ENCODE measurements around the gene SETBP1. TPM values are rescaled to one million over a fixed set of nuclear protein-coding genes. Genes with fewer than 3 reads are reported as not detected.

SETBP1 gene
- total and polyA plus RNA-seq, 2 donors from 2014 or later = 2.7 to 71.7 TPM

DNA sequence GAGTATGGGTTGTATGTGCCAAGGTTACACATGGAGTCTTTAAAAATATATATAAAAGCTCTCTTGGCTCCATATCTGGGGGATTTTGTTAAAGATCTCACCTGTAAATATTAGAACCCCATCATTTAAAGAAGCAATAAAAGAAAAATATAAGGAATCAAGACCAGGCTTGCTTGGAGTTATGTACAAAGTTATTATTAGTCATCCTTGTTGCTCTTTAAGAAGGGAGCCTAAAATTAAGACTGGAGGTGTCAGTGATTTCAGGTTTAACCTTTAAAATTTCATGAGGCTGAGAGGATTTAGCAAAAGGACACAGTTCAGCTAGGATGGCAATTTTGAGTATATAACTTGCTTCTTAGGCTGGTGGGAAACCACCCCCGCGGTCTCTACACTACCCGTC lies 181.4 kb downstream of the SETBP1 start:
- intact Hi-C loops (cut with DNase I) = no loop called here
- TF ChIP-seq, protein P1, sequence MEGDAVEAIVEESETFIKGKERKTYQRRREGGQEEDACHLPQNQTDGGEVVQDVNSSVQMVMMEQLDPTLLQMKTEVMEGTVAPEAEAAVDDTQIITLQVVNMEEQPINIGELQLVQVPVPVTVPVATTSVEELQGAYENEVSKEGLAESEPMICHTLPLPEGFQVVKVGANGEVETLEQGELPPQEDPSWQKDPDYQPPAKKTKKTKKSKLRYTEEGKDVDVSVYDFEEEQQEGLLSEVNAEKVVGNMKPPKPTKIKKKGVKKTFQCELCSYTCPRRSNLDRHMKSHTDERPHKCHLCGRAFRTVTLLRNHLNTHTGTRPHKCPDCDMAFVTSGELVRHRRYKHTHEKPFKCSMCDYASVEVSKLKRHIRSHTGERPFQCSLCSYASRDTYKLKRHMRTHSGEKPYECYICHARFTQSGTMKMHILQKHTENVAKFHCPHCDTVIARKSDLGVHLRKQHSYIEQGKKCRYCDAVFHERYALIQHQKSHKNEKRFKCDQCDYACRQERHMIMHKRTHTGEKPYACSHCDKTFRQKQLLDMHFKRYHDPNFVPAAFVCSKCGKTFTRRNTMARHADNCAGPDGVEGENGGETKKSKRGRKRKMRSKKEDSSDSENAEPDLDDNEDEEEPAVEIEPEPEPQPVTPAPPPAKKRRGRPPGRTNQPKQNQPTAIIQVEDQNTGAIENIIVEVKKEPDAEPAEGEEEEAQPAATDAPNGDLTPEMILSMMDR (IDR thresholded peaks at IDR 0.05; ENCODE audit: borderline replicate concordance, extremely low read depth, insufficient read depth) = no peak
- FAIRE-seq = no peak

DNA sequence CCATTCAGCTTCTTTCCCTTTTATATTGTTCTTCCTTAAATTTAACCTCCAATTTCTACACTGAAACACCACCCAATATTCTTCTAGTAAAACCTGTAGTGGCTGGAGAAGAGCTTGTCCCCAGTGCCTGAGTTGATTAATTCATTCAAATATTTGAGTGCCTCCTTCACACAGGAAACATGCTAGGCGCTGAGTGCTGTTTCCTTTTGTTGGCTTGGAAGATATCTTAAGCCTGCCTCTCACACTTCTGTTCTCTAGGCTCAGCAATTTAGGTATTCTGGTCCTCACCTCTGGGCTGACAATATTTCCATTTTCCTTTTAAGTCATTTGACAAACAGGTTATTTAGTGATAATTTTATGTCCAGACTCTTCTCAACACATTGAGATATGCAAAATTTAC lies 185.4 kb downstream of the SETBP1 start:
- intact Hi-C loops (cut with DNase I) = no loop called here
- Histone ChIP-seq H3K4me1 (ENCODE audit: control insufficient read depth in 2 of 3, insufficient read depth in 2 of 3, low read depth in 1 of 3, low read length in 3 of 3) (no peaks in the 10 kb centered on the region), H3K9ac (ENCODE audit: low read length in 3 of 3) (no peak overlapping the region), H3K36me3 (ENCODE audit: control insufficient read depth in 2 of 3, insufficient read depth in 3 of 3, low read length in 3 of 3) (peaks cover 0 to 3% (median 0%) of the 10 kb centered on the region in 3 donors), H3K27ac (ENCODE audit: low read depth in 2 of 2, low read length in 2 of 2) (no peak overlapping the region), H3K9me3 (ENCODE audit: control insufficient read depth in 2 of 3, insufficient read depth in 1 of 3, low read length in 3 of 3) (no peaks in the 10 kb centered on the region), H3K4me3 (ENCODE audit: low read length in 3 of 3) (no peak overlapping the region), H3K27me3 (ENCODE audit: control insufficient read depth, insufficient read depth, low read length) (no peaks in the 10 kb centered on the region)
- TF ChIP-seq, protein P1 (IDR thresholded peaks at IDR 0.05; ENCODE audit: borderline replicate concordance, extremely low read depth, insufficient read depth) = no peak
- DNase-seq (no peak), FAIRE-seq (no peak)

More for the DNA sequence above, 181.4 kb downstream of the SETBP1 start:
- H3K36me3 ChIP-seq (ENCODE audit: control insufficient read depth in 2 of 3, insufficient read depth in 3 of 3, low read length in 3 of 3) = no peaks in the 10 kb centered on the region
- H3K9ac ChIP-seq (ENCODE audit: low read length in 3 of 3) = no peak overlapping the region
- no peak overlapping the region for H3K4me3 ChIP-seq (ENCODE audit: low read length in 3 of 3)
- H3K27ac ChIP-seq (ENCODE audit: low read depth in 2 of 2, low read length in 2 of 2) = no peak overlapping the region
- no peaks in the 10 kb centered on the region for H3K27me3 ChIP-seq (ENCODE audit: control insufficient read depth, insufficient read depth, low read length)
- H3K9me3 ChIP-seq (ENCODE audit: control insufficient read depth in 2 of 3, insufficient read depth in 1 of 3, low read length in 3 of 3) = no peaks in the 10 kb centered on the region
- no peak for DNase-seq
- H3K4me1 ChIP-seq (ENCODE audit: control insufficient read depth in 2 of 3, insufficient read depth in 2 of 3, low read depth in 1 of 3, low read length in 3 of 3) = peaks cover 0 to 6% (median 2%) of the 10 kb centered on the region in 3 donors

DNA sequence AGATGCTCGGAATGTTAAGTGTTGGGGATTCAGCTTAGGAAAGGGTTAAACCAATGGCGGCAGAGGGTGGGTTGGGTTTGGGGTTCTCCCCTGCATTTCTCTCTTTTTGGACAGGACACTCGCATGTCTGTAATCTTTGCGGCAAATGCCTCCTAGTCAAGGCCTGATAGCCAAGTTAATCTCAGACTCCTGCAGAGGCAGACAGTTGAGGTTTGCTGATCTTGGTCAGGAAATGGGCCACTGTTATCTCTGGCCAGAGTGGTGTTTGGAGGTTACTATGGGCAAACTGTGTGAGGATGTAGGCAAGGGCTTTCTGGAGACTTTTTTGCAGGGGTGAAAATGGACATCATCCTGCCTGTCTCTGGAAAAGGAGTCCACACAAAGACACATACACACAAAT lies 188.8 kb downstream of the SETBP1 start:
- DNase-seq = no peak
- Histone ChIP-seq H3K9ac (ENCODE audit: low read length in 3 of 3) (no peak overlapping the region), H3K4me1 (ENCODE audit: control insufficient read depth in 2 of 3, insufficient read depth in 2 of 3, low read depth in 1 of 3, low read length in 3 of 3) (no peaks in the 10 kb centered on the region), H3K36me3 (ENCODE audit: control insufficient read depth in 2 of 3, insufficient read depth in 3 of 3, low read length in 3 of 3) (peaks cover 0 to 5% (median 0%) of the 10 kb centered on the region in 3 donors), H3K4me3 (ENCODE audit: low read length in 3 of 3) (no peak overlapping the region), H3K9me3 (ENCODE audit: control insufficient read depth in 2 of 3, insufficient read depth in 1 of 3, low read length in 3 of 3) (no peaks in the 10 kb centered on the region), H3K27me3 (ENCODE audit: control insufficient read depth, insufficient read depth, low read length) (no peaks in the 10 kb centered on the region), H3K27ac (ENCODE audit: low read depth in 2 of 2, low read length in 2 of 2) (no peak overlapping the region)
- TF ChIP-seq, protein P1 (IDR thresholded peaks at IDR 0.05; ENCODE audit: borderline replicate concordance, extremely low read depth, insufficient read depth) = no peak
- intact Hi-C loops (cut with DNase I) = no loop called here
- FAIRE-seq = no peak

Data from kidney (tissue), 14 donors.